ENCODE measurements around the gene KIZ.

- TF ChIP-seq POLR2A (IDR thresholded peaks at IDR 0.05), result no peak
- no peak for TF ChIP-seq CTCF (IDR thresholded peaks at IDR 0.05)
- no peak for TF ChIP-seq POLR2AphosphoS5 (IDR thresholded peaks at IDR 0.05)
- TF ChIP-seq EP300 (IDR thresholded peaks at IDR 0.05), result no peak
These were observed 12.2 kb upstream of the KIZ start for GRCh38 chr20:21113697-21114096.

Data from sigmoid colon (tissue), 4 donors.